Measurements from ENCODE around the gene PARK7.

PARK7 gene

GRCh38 chr1:8009043-8010002 lies 47.8 kb downstream of the PARK7 start:
- TF ChIP-seq CTCF (conservative IDR thresholded peaks at IDR 0.05), result no peak
- no peak overlapping the region for H3K27ac ChIP-seq

GRCh38 chr1:8010080-8010664 lies 48.7 kb downstream of the PARK7 start:
- no peak for TF ChIP-seq CTCF (conservative IDR thresholded peaks at IDR 0.05)
- H3K27ac ChIP-seq, result no peak overlapping the region

- no peak overlapping the region for H3K27ac ChIP-seq
- TF ChIP-seq CTCF (conservative IDR thresholded peaks at IDR 0.05), result no peak
Observed at GRCh38 chr1:8011016-8011415, 49.5 kb downstream of the PARK7 start.

- no peak for TF ChIP-seq CTCF (conservative IDR thresholded peaks at IDR 0.05)
- no peak overlapping the region for H3K27ac ChIP-seq
Observed at GRCh38 chr1:8011923-8012858, 50.7 kb downstream of the PARK7 start.

GRCh38 chr1:8012955-8013354 lies 51.4 kb downstream of the PARK7 start:
- H3K27ac ChIP-seq, result no peak overlapping the region
- no peak for TF ChIP-seq CTCF (conservative IDR thresholded peaks at IDR 0.05)

GRCh38 chr1:8013399-8013798 lies 51.9 kb downstream of the PARK7 start:
- H3K27ac ChIP-seq, result no peak overlapping the region
- no peak for TF ChIP-seq CTCF (conservative IDR thresholded peaks at IDR 0.05)

- no peak for TF ChIP-seq CTCF (conservative IDR thresholded peaks at IDR 0.05)
- no peak overlapping the region; the same call in 1 of the 2 replicates for H3K27ac ChIP-seq
Observed at GRCh38 chr1:8013800-8014199, 52.3 kb downstream of the PARK7 start.

All from VCaP (cell line).